CD14-positive monocyte (primary cell): Measurements from ENCODE around the gene RANBP17. TPM values are rescaled to one million over a fixed set of nuclear protein-coding genes. Genes with fewer than 3 reads are reported as not detected.

Experiments
- DNase-seq, 3 donors: peaks; one replicate each; pipeline ENCODE4 v3.0.0-alpha.2; 2011 to 2022
- H2AFZ ChIP-seq: 2 replicates; pipeline ENCODE4 v1.6.0; 2012; ENCODE audit warnings: mild to moderate bottlenecking, low read depth, low read length, inconsistent platforms; ENCODE audit not compliant: insufficient read depth, poor library complexity, severe bottlenecking
- H3K27ac ChIP-seq, 2 donors: 1 replicate in 1 of 2; 2 replicates in 1 of 2; pipeline ENCODE4 v1.5.1; 2012 to 2013; ENCODE audit warnings: low read length in 2 of 2, control low read depth in 1 of 2, inconsistent platforms in 1 of 2, low read depth in 1 of 2, mild to moderate bottlenecking in 1 of 2
- H3K27me3 ChIP-seq, 2 donors: one replicate each; pipeline versions ENCODE4 v1.6.0 to v1.6.1; 2011 to 2013; ENCODE audit warnings: low read length in 2 of 2; ENCODE audit not compliant: control insufficient read depth in 2 of 2, insufficient read depth in 2 of 2
- H3K36me3 ChIP-seq, 2 donors: replicated peaks in 1 of 2; 1 replicate in 1 of 2; 2 replicates in 1 of 2; pipeline versions ENCODE4 v1.5.1 to v1.6.1; 2012 to 2013; ENCODE audit warnings: low read length in 2 of 2, control low read depth in 1 of 2, inconsistent platforms in 1 of 2, mild to moderate bottlenecking in 1 of 2; ENCODE audit not compliant: insufficient read depth in 2 of 2, control insufficient read depth in 1 of 2
- H3K4me1 ChIP-seq, 2 donors: 1 replicate in 1 of 2; 2 replicates in 1 of 2; pipeline versions ENCODE4 v1.5.1 to v1.6.1; 2012 to 2013; ENCODE audit warnings: low read length in 2 of 2, control low read depth in 1 of 2, inconsistent platforms in 1 of 2, mild to moderate bottlenecking in 1 of 2, moderate library complexity in 1 of 2; ENCODE audit not compliant: insufficient read depth in 2 of 2, control insufficient read depth in 1 of 2
- H3K4me2 ChIP-seq: replicated peaks from 2 replicates; pipeline ENCODE3; 2012; ENCODE audit warnings: low read length, moderate library complexity, mild to moderate bottlenecking; ENCODE audit not compliant: poor library complexity, severe bottlenecking; ENCODE audit errors: extremely low read depth
- H3K4me3 ChIP-seq, 3 experiments: fragments of 200-600 bp in 1 of 3; sonication (generic) in 1 of 3; replicated peaks in 1 of 3; 1 replicate in 2 of 3; 2 replicates in 1 of 3; pipeline ENCODE4 v1.5.1; 2011 to 2013; ENCODE audit warnings: low read length in 3 of 3, mild to moderate bottlenecking in 3 of 3, control low read depth in 2 of 3, low read depth in 2 of 3, inconsistent platforms in 1 of 3, moderate library complexity in 1 of 3
- H3K79me2 ChIP-seq: 2 replicates; pipeline ENCODE4 v1.6.0; 2012; ENCODE audit warnings: mild to moderate bottlenecking, control low read depth, inconsistent platforms, low read length, moderate library complexity; ENCODE audit not compliant: insufficient read depth
- H3K9ac ChIP-seq: 2 replicates; pipeline ENCODE4 v1.6.0; 2017; ENCODE audit warnings: low read length, mild to moderate bottlenecking; ENCODE audit not compliant: insufficient read depth, poor library complexity, severe bottlenecking
- H3K9me3 ChIP-seq, 2 donors: replicated peaks in 1 of 2; 1 replicate in 1 of 2; 2 replicates in 1 of 2; pipeline versions ENCODE4 v1.5.1 to v1.6.1; 2012 to 2013; ENCODE audit warnings: low read length in 2 of 2, control low read depth in 1 of 2; ENCODE audit not compliant: control insufficient read depth in 1 of 2, insufficient read depth in 1 of 2
- H4K20me1 ChIP-seq: 2 replicates; pipeline ENCODE4 v1.6.0; 2012; ENCODE audit warnings: mild to moderate bottlenecking, low read length, control low read depth, moderate library complexity; ENCODE audit not compliant: insufficient read depth
- H3K27ac Mint-ChIP-seq, 7 donors: one replicate each; pipeline ENCODE4 v1.8.0; 2020; ENCODE audit warnings: mild to moderate bottlenecking in 7 of 7, mixed read lengths in 7 of 7, moderate library complexity in 6 of 7, inconsistent platforms in 2 of 7
- H3K27me3 Mint-ChIP-seq, 3 donors: one replicate each; pipeline ENCODE4 v1.8.0; 2021 to 2022; ENCODE audit warnings: low read depth in 3 of 3, mild to moderate bottlenecking in 3 of 3, mixed read lengths in 3 of 3, moderate library complexity in 3 of 3, inconsistent platforms in 1 of 3
- H3K36me3 Mint-ChIP-seq, 2 donors: one replicate each; pipeline ENCODE4 v1.8.0; 2020; ENCODE audit warnings: mixed read lengths in 2 of 2, inconsistent platforms in 1 of 2, mild to moderate bottlenecking in 1 of 2
- H3K4me1 Mint-ChIP-seq: one replicate; pipeline ENCODE4 v1.8.0; 2020; ENCODE audit warnings: mild to moderate bottlenecking, mixed read lengths
- H3K4me3 Mint-ChIP-seq, 2 donors: one replicate each; pipeline ENCODE4 v1.8.0; 2020; ENCODE audit warnings: mild to moderate bottlenecking in 2 of 2, mixed read lengths in 2 of 2, moderate library complexity in 1 of 2
- H3K9me3 Mint-ChIP-seq, 7 donors: one replicate each; pipeline ENCODE4 v1.8.0; 2020 to 2022; ENCODE audit warnings: mixed read lengths in 7 of 7, mild to moderate bottlenecking in 6 of 7, moderate library complexity in 6 of 7, inconsistent platforms in 2 of 7
- CTCF ChIP-seq: fragments of 200-600 bp; IDR thresholded peaks from one replicate; pipeline ENCODE4 v1.8.0; 2022; ENCODE audit warnings: antibody characterized with exemption, mild to moderate bottlenecking
- WGBS: methylation state at CpG from one replicate; pipeline ENCODE4 v1.1.5; 2013; ENCODE audit warnings: missing lambda C conversion rate; ENCODE audit not compliant: insufficient coverage; 5-methylcytosine and 5-hydroxymethylcytosine counted together
- intact Hi-C, 2 donors: fragments of 100-400 bp; cut with micrococcal nuclease; formaldehyde crosslinking; loops; one replicate each; pipeline versions ENCODE4 v1.15.0 to v1.15.1; 2023
- polyA plus RNA-seq, 3 donors: library from polyadenylated mRNA; depleted of rRNA in 1 of 3; unstranded in 2 of 3; stranded (reverse) in 1 of 3; fragments of 300-500 nt in 2 of 3; fragments of >200 nt in 1 of 3; fragmentation: Illumina TruSeq in 2 of 3; gene quantifications; 1 replicate in 2 of 3; 2 replicates in 1 of 3; pipeline ENCODE4 v1.2.3, GENCODE V29; 2012 to 2021

The RANBP17 gene
- polyA plus RNA-seq, 3 donors, result 0.07 to 0.13 TPM; not detected in 1

GRCh38 chr5:170844651-170845050, 17.2 kb upstream of the RANBP17 start:
- H3K4me1 ChIP-seq, result no peaks in the 10 kb centered on the region
- Mint-ChIP-seq H3K4me3 (no peak overlapping the region), H3K9me3 (no peaks in the 10 kb centered on the region), H3K4me1 (no peaks in the 10 kb centered on the region), H3K36me3 (no peaks in the 10 kb centered on the region), H3K27ac (no peak overlapping the region), H3K27me3 (peaks cover 2 to 6% (median 3%) of the 10 kb centered on the region in 3 donors)
- H3K9me3 ChIP-seq, result no peaks in the 10 kb centered on the region
- H2AFZ ChIP-seq, result no peak overlapping the region
- no peak overlapping the region for H3K27ac ChIP-seq
- no peak overlapping the region for H3K9ac ChIP-seq
- DNase-seq, result no peak
- H3K79me2 ChIP-seq, result no peaks in the 10 kb centered on the region
- TF ChIP-seq CTCF, result no peak
- no peak overlapping the region for H3K4me2 ChIP-seq
- intact Hi-C loops, result no loop called here
- no peaks in the 10 kb centered on the region for H4K20me1 ChIP-seq
- no peak overlapping the region for H3K4me3 ChIP-seq
- H3K36me3 ChIP-seq, result no peaks in the 10 kb centered on the region
- no peaks in the 10 kb centered on the region for H3K27me3 ChIP-seq
- WGBS, result 67% methylated on average over 2 of the region's 2 CpGs

GRCh38 chr5:170846416-170846815, 15.4 kb upstream of the RANBP17 start:
- no peaks in the 10 kb centered on the region for H3K9me3 ChIP-seq
- H3K27me3 ChIP-seq, result no peaks in the 10 kb centered on the region
- H3K4me2 ChIP-seq, result no peak overlapping the region
- H3K4me1 Mint-ChIP-seq, result no peaks in the 10 kb centered on the region
- H3K36me3 Mint-ChIP-seq, result no peaks in the 10 kb centered on the region
- H3K27me3 Mint-ChIP-seq, result peaks cover 3 to 8% (median 4%) of the 10 kb centered on the region in 3 donors
- no peak for DNase-seq
- no peaks in the 10 kb centered on the region for H3K9me3 Mint-ChIP-seq
- H2AFZ ChIP-seq, result no peak overlapping the region
- no peaks in the 10 kb centered on the region for H4K20me1 ChIP-seq
- H3K4me1 ChIP-seq, result no peaks in the 10 kb centered on the region
- H3K9ac ChIP-seq, result no peak overlapping the region
- intact Hi-C loops, result no loop called here
- H3K4me3 Mint-ChIP-seq, result no peak overlapping the region
- no peak overlapping the region for H3K4me3 ChIP-seq
- H3K36me3 ChIP-seq, result no peaks in the 10 kb centered on the region
- H3K27ac ChIP-seq, result no peak overlapping the region
- H3K27ac Mint-ChIP-seq, result no peak overlapping the region
- no peak for TF ChIP-seq CTCF
- no peaks in the 10 kb centered on the region for H3K79me2 ChIP-seq
